Forelimb muscle (tissue), 1 donor: ENCODE data around the gene GPR65. TPM values are rescaled to one million over a fixed set of nuclear protein-coding genes. Genes with fewer than 3 reads are reported as not detected.

Experiments
- DNase-seq: peaks from one replicate; pipeline ENCODE4 v3.0.0-alpha.2; 2013; ENCODE audit warnings: low read depth
- polyA plus RNA-seq: library from polyadenylated mRNA; unstranded; fragments of 120-200 nt; gene quantifications from one replicate; pipeline ENCODE4 v1.2.1, GENCODE V29; 2013; ENCODE audit not compliant: insufficient read length

Gene GPR65
- polyA plus RNA-seq, 1 donor: 0.39 TPM

- no peak for DNase-seq
Measured at GRCh38 chr14:88039197-88039596, 34.3 kb downstream of the GPR65 start.

- no peak for DNase-seq
Measured at GRCh38 chr14:88040146-88040545, 35.2 kb downstream of the GPR65 start.

GRCh38 chr14:88043529-88044443, 38.9 kb downstream of the GPR65 start:
- DNase-seq: no peak

- no peak for DNase-seq
Measured at GRCh38 chr14:88044444-88044758, 39.5 kb downstream of the GPR65 start.

- DNase-seq: no peak
Measured at GRCh38 chr14:88044776-88045446, 40.0 kb downstream of the GPR65 start.

- peak; percentile 11 for DNase-seq
Measured at GRCh38 chr14:88045705-88046104, 40.8 kb downstream of the GPR65 start.

GRCh38 chr14:88048351-88048750, 43.4 kb downstream of the GPR65 start:
- no peak for DNase-seq

- no peak for DNase-seq
Measured at GRCh38 chr14:88049266-88049665, 44.3 kb downstream of the GPR65 start.

GRCh38 chr14:88049936-88050335, 45.0 kb downstream of the GPR65 start:
- DNase-seq: no peak

GRCh38 chr14:88060576-88060975, 55.6 kb downstream of the GPR65 start:
- no peak for DNase-seq

- no peak for DNase-seq
Measured at GRCh38 chr14:88063811-88064210, 58.9 kb downstream of the GPR65 start.

Other genes starting within 250 kb of the GPR65 start
- 18.8 TPM for gene GALC, start 12.0 kb upstream of the GPR65 start, polyA plus RNA-seq